ENCODE results near the gene P2RX5. TPM values are rescaled to one million over a fixed set of nuclear protein-coding genes. Genes with fewer than 3 reads are reported as not detected.

P2RX5 gene
- total RNA-seq, 1 donor from 2014 or later: 92.8 TPM

GRCh38 chr17:3682033-3682432 is 13.9 kb downstream of the P2RX5 start:
- intact Hi-C loops (cut with micrococcal nuclease): loop anchor here (5.0 kb wide), 1 partner anchor 145 kb away; no protein-coding TSS in a partner anchor
- H3K9me3 Mint-ChIP-seq: no peaks in the 10 kb centered on the region
- peaks cover 41% of the 10 kb centered on the region for H3K36me3 Mint-ChIP-seq (ENCODE audit: low read depth)
- no peak overlapping the region for H3K4me3 Mint-ChIP-seq
- DNase-seq: no peak
- peak overlapping the region; percentile 10 for H3K27ac Mint-ChIP-seq
- peaks cover 22% of the 10 kb centered on the region for H3K4me1 Mint-ChIP-seq
- H3K27me3 Mint-ChIP-seq: no peaks in the 10 kb centered on the region

GRCh38 chr17:3681565-3681964 is 14.4 kb downstream of the P2RX5 start:
- Mint-ChIP-seq H3K4me3 (no peak overlapping the region), H3K27ac (peak overlapping the region; percentile 10), H3K36me3 (ENCODE audit: low read depth) (peaks cover 41% of the 10 kb centered on the region), H3K27me3 (no peaks in the 10 kb centered on the region), H3K9me3 (no peaks in the 10 kb centered on the region), H3K4me1 (peaks cover 22% of the 10 kb centered on the region)
- no peak for DNase-seq
- intact Hi-C loops (cut with micrococcal nuclease): loop anchor here (5.0 kb wide), 1 partner anchor 146 kb away; no protein-coding TSS in a partner anchor

- intact Hi-C loops (cut with micrococcal nuclease): loop anchor here (5.0 kb wide), 1 partner anchor 146 kb away; no protein-coding TSS in a partner anchor
- Mint-ChIP-seq H3K9me3 (no peaks in the 10 kb centered on the region), H3K4me3 (no peak overlapping the region), H3K27ac (no peak overlapping the region), H3K4me1 (peaks cover 22% of the 10 kb centered on the region), H3K36me3 (ENCODE audit: low read depth) (peaks cover 45% of the 10 kb centered on the region), H3K27me3 (no peaks in the 10 kb centered on the region)
- no peak for DNase-seq
Measured at GRCh38 chr17:3681057-3681456, 14.9 kb downstream of the P2RX5 start.

GRCh38 chr17:3679531-3680126 is 16.3 kb downstream of the P2RX5 start:
- Mint-ChIP-seq H3K9me3 (no peaks in the 10 kb centered on the region), H3K4me3 (no peak overlapping the region), H3K27me3 (no peaks in the 10 kb centered on the region), H3K36me3 (ENCODE audit: low read depth) (peaks cover 45% of the 10 kb centered on the region), H3K4me1 (peaks cover 22% of the 10 kb centered on the region), H3K27ac (peak overlapping the region; percentile 68)
- no peak for DNase-seq
- intact Hi-C loops (cut with micrococcal nuclease): loop anchor here (5.0 kb wide), 1 partner anchor 148 kb away; no protein-coding TSS in a partner anchor

- H3K4me1 Mint-ChIP-seq: peaks cover 22% of the 10 kb centered on the region
- no peaks in the 10 kb centered on the region for H3K27me3 Mint-ChIP-seq
- H3K36me3 Mint-ChIP-seq (ENCODE audit: low read depth): peaks cover 45% of the 10 kb centered on the region
- intact Hi-C loops (cut with micrococcal nuclease): no loop called here
- no peak for DNase-seq
- H3K9me3 Mint-ChIP-seq: no peaks in the 10 kb centered on the region
- no peak overlapping the region for H3K4me3 Mint-ChIP-seq
- no peak overlapping the region for H3K27ac Mint-ChIP-seq
Measured at GRCh38 chr17:3678821-3679530, 17.0 kb downstream of the P2RX5 start.

- Mint-ChIP-seq H3K4me3 (no peak overlapping the region), H3K4me1 (peaks cover 19% of the 10 kb centered on the region), H3K9me3 (no peaks in the 10 kb centered on the region), H3K36me3 (ENCODE audit: low read depth) (peaks cover 46% of the 10 kb centered on the region), H3K27ac (no peak overlapping the region), H3K27me3 (no peaks in the 10 kb centered on the region)
- no peak for DNase-seq
- intact Hi-C loops (cut with micrococcal nuclease): no loop called here
Measured at GRCh38 chr17:3678095-3678820, 17.7 kb downstream of the P2RX5 start.

GRCh38 chr17:3675886-3676285 is 20.1 kb downstream of the P2RX5 start:
- H3K36me3 Mint-ChIP-seq (ENCODE audit: low read depth): peaks cover 38% of the 10 kb centered on the region
- intact Hi-C loops (cut with micrococcal nuclease): no loop called here

GRCh38 chr17:3672571-3672970 is 23.4 kb downstream of the P2RX5 start:
- Mint-ChIP-seq H3K36me3 (ENCODE audit: low read depth) (peaks cover 36% of the 10 kb centered on the region), H3K4me1 (peaks cover 19% of the 10 kb centered on the region), H3K9me3 (no peaks in the 10 kb centered on the region), H3K4me3 (no peak overlapping the region), H3K27ac (no peak overlapping the region), H3K27me3 (no peaks in the 10 kb centered on the region)
- DNase-seq: no peak
- intact Hi-C loops (cut with micrococcal nuclease): no loop called here

More at GRCh38 chr17:3675886-3676285, 20.1 kb downstream of the P2RX5 start:
- no peak overlapping the region for H3K4me3 Mint-ChIP-seq
- no peaks in the 10 kb centered on the region for H3K27me3 Mint-ChIP-seq
- H3K4me1 Mint-ChIP-seq: peaks cover 11% of the 10 kb centered on the region
- no peaks in the 10 kb centered on the region for H3K9me3 Mint-ChIP-seq
- H3K27ac Mint-ChIP-seq: no peak overlapping the region
- no peak for DNase-seq

GRCh38 chr17:3669548-3669947 is 26.4 kb downstream of the P2RX5 start:
- H3K36me3 Mint-ChIP-seq (ENCODE audit: low read depth): peaks cover 23% of the 10 kb centered on the region
- H3K9me3 Mint-ChIP-seq: no peaks in the 10 kb centered on the region
- DNase-seq: no peak
- H3K4me1 Mint-ChIP-seq: peaks cover 25% of the 10 kb centered on the region
- H3K27me3 Mint-ChIP-seq: no peaks in the 10 kb centered on the region
- intact Hi-C loops (cut with micrococcal nuclease): no loop called here
- peak overlapping the region; percentile 92 for H3K4me3 Mint-ChIP-seq
- peak overlapping the region; percentile 93 for H3K27ac Mint-ChIP-seq

- no peak for DNase-seq
- H3K9me3 Mint-ChIP-seq: no peaks in the 10 kb centered on the region
- peak overlapping the region; percentile 93 for H3K27ac Mint-ChIP-seq
- peaks cover 22% of the 10 kb centered on the region for H3K36me3 Mint-ChIP-seq (ENCODE audit: low read depth)
- H3K4me3 Mint-ChIP-seq: peak overlapping the region; percentile 92
- no peaks in the 10 kb centered on the region for H3K27me3 Mint-ChIP-seq
- intact Hi-C loops (cut with micrococcal nuclease): no loop called here
- H3K4me1 Mint-ChIP-seq: peaks cover 25% of the 10 kb centered on the region
Measured at GRCh38 chr17:3669085-3669347, 26.9 kb downstream of the P2RX5 start.

GRCh38 chr17:3668279-3669084 is 27.5 kb downstream of the P2RX5 start, which contains the start of the genes EMC6 and TAX1BP3:
EMC6 (plus strand) TSS chr17:3668812; CDS start chr17:3669147, 335 bp downstream.
TAX1BP3 (minus strand) TSS chr17:3668578; CDS start chr17:3668526, 52 bp downstream.
- Mint-ChIP-seq H3K4me3 (peak within 1 kb of the TSS; percentile 92), H3K27me3 (no peaks in the 10 kb centered on the region), H3K4me1 (peaks cover 25% of the 10 kb centered on the region), H3K9me3 (no peaks in the 10 kb centered on the region), H3K36me3 (ENCODE audit: low read depth) (peaks cover 22% of the 10 kb centered on the region), H3K27ac (peak within 1 kb of the TSS; percentile 93)
- intact Hi-C loops (cut with micrococcal nuclease): loop anchor here (1.0 kb wide), 2 partner anchors 32 to 43 kb away; partner anchors contain the start of genes CTNS and SHPK
- DNase-seq: peak; percentile 100

- Mint-ChIP-seq H3K4me3 (peak overlapping the region; percentile 92), H3K4me1 (peaks cover 25% of the 10 kb centered on the region), H3K27ac (peak overlapping the region; percentile 67), H3K27me3 (no peaks in the 10 kb centered on the region), H3K9me3 (no peaks in the 10 kb centered on the region), H3K36me3 (ENCODE audit: low read depth) (peaks cover 17% of the 10 kb centered on the region)
- intact Hi-C loops (cut with micrococcal nuclease): loop anchor here (1.0 kb wide), 2 partner anchors 31 to 44 kb away; partner anchors contain the start of genes CTNS and SHPK
- DNase-seq: peak; percentile 67
Measured at GRCh38 chr17:3667366-3668278, 28.3 kb downstream of the P2RX5 start.
